Lung (tissue), 12 donors: Measurements from ENCODE around the gene AMN. TPM values are rescaled to one million over a fixed set of nuclear protein-coding genes. Genes with fewer than 3 reads are reported as not detected.

Source experiments
- ATAC-seq: fragments of 200-7000 bp; cut with Tn5 transposase; one replicate; pipeline ENCODE4 v1.9.1; 2020; ENCODE audit warnings: moderate number of reproducible peaks; ENCODE audit not compliant: insufficient read depth, low FRiP score
- DNase-seq, 3 donors: peaks; one replicate each; pipeline ENCODE4 v3.0.0-alpha.2; 2013 to 2017
- H3K27ac ChIP-seq, 2 donors: one replicate each; pipeline ENCODE4 v1.5.1; 2013; ENCODE audit warnings: mild to moderate bottlenecking in 2 of 2, moderate library complexity in 2 of 2, control low read depth in 1 of 2, inconsistent platforms in 1 of 2, low read depth in 1 of 2, low read length in 1 of 2
- H3K27me3 ChIP-seq, 3 donors: one replicate each; pipeline ENCODE4 v1.5.1; 2013; ENCODE audit warnings: low read length in 2 of 3; ENCODE audit not compliant: control insufficient read depth in 3 of 3, insufficient read depth in 3 of 3
- H3K36me3 ChIP-seq, 4 donors: one replicate each; pipeline ENCODE4 v1.5.1; 2013; ENCODE audit warnings: low read length in 4 of 4, mild to moderate bottlenecking in 1 of 4, moderate library complexity in 1 of 4; ENCODE audit not compliant: control insufficient read depth in 4 of 4, insufficient read depth in 4 of 4
- H3K4me1 ChIP-seq, 5 donors: one replicate each; pipeline ENCODE4 v1.5.1; 2013; ENCODE audit warnings: low read length in 5 of 5, mild to moderate bottlenecking in 2 of 5, moderate library complexity in 1 of 5; ENCODE audit not compliant: control insufficient read depth in 5 of 5, insufficient read depth in 5 of 5
- H3K4me3 ChIP-seq: one replicate; pipeline ENCODE4 v1.5.1; 2013; ENCODE audit warnings: mild to moderate bottlenecking, control low read depth, moderate library complexity
- H3K9ac ChIP-seq, 2 donors: one replicate each; pipeline ENCODE4 v1.5.1; 2013; ENCODE audit warnings: low read length in 2 of 2, control low read depth in 1 of 2; ENCODE audit not compliant: insufficient read depth in 1 of 2
- H3K9me3 ChIP-seq, 4 donors: one replicate each; pipeline ENCODE4 v1.5.1; 2013; ENCODE audit warnings: low read length in 3 of 4, mild to moderate bottlenecking in 1 of 4, moderate library complexity in 1 of 4; ENCODE audit not compliant: control insufficient read depth in 4 of 4, insufficient read depth in 3 of 4
- CTCF ChIP-seq: IDR thresholded peaks from 2 replicates; pipeline ENCODE4 v1.5.1; 2012; ENCODE audit warnings: mild to moderate bottlenecking; ENCODE audit errors: control extremely low read depth, extremely low read depth
- whole genome bisulfite sequencing, 2 donors: extraction: QIAGEN DNeasy Blood & Tissue Kit; methylation state at CpG; one replicate each; pipeline ENCODE4 v1.1.7; 2013; 5-methylcytosine and 5-hydroxymethylcytosine counted together
- polyA plus RNA-seq, 2 donors: library from polyadenylated mRNA; stranded (reverse); fragments of 200-250 nt; gene quantifications; one replicate each; pipeline ENCODE4 v1.2.1, GENCODE V29; 2013
- total RNA-seq, 2 donors: library from RNA; depleted of rRNA in 1 of 2; stranded (reverse); fragments of >200 nt in 1 of 2; gene quantifications; one replicate each; pipeline ENCODE4 v1.2.1, GENCODE V29; 2014 to 2021
- donor health status: control.
- donor health status: control.
- donor health status: Bipolar disorder and iron deficiency.
- donor health status: healthy.
- donor health status: DM: yes; HTN: yes; CAD: no.

Gene AMN
- total and polyA plus RNA-seq, 4 donors, result 0.94 to 24.7 (median 12.6) TPM

- DNase-seq, result no peak
Measured at GRCh38 chr14:102909462-102909861, 13.0 kb upstream of the AMN start.

GRCh38 chr14:102909911-102910310 is 12.6 kb upstream of the AMN start:
- 69 to 83% methylated on average over 10 of the region's 10 CpGs for WGBS, 2 donors
- DNase-seq (no peak), ATAC-seq (no peak)
- TF ChIP-seq CTCF, result no peak
- H3K36me3 ChIP-seq, result peaks cover 0 to 26% (median 6%) of the 10 kb centered on the region in 4 donors
- H3K27ac ChIP-seq, result no peak overlapping the region
- H3K9ac ChIP-seq, result no peak overlapping the region
- H3K27me3 ChIP-seq, result no peaks in the 10 kb centered on the region
- H3K4me3 ChIP-seq, result no peak overlapping the region
- H3K9me3 ChIP-seq, result no peaks in the 10 kb centered on the region
- H3K4me1 ChIP-seq, result no peaks in the 10 kb centered on the region

More at GRCh38 chr14:102909462-102909861, 13.0 kb upstream of the AMN start:
- Histone ChIP-seq H3K9me3 (no peaks in the 10 kb centered on the region), H3K4me1 (no peaks in the 10 kb centered on the region), H3K27me3 (no peaks in the 10 kb centered on the region), H3K4me3 (no peak overlapping the region), H3K36me3 (peaks cover 0 to 26% (median 6%) of the 10 kb centered on the region in 4 donors), H3K9ac (no peak overlapping the region), H3K27ac (no peak overlapping the region)
- TF ChIP-seq CTCF, result no peak
- 84 to 89% methylated on average over 10 of the region's 10 CpGs for WGBS, 2 donors
- ATAC-seq, result no peak

GRCh38 chr14:102910442-102910841 is 12.0 kb upstream of the AMN start:
- Histone ChIP-seq H3K27me3 (no peaks in the 10 kb centered on the region), H3K9ac (no peak overlapping the region), H3K4me3 (no peak overlapping the region), H3K4me1 (no peaks in the 10 kb centered on the region), H3K9me3 (no peaks in the 10 kb centered on the region), H3K27ac (no peak overlapping the region), H3K36me3 (peaks cover 0 to 21% (median 3%) of the 10 kb centered on the region in 4 donors)
- 92 to 94% methylated on average over 21 of the region's 21 CpGs for WGBS, 2 donors
- no peak for TF ChIP-seq CTCF
- DNase-seq, result no peak
- ATAC-seq, result no peak

- TF ChIP-seq CTCF, result no peak
- 90 to 96% methylated on average over 19 of the region's 19 CpGs for WGBS, 2 donors
Measured at GRCh38 chr14:102911541-102911951, 10.9 kb upstream of the AMN start.

More at GRCh38 chr14:102911541-102911951, 10.9 kb upstream of the AMN start:
- Histone ChIP-seq H3K9ac (no peak overlapping the region), H3K4me1 (no peaks in the 10 kb centered on the region), H3K27me3 (no peaks in the 10 kb centered on the region), H3K36me3 (peaks cover 0 to 19% (median 0%) of the 10 kb centered on the region in 4 donors), H3K9me3 (no peaks in the 10 kb centered on the region), H3K27ac (no peak overlapping the region), H3K4me3 (no peak overlapping the region)
- no peak for ATAC-seq
- no peak for DNase-seq
